ENCODE measurements around the gene CACNA1I.
A peak's percentile ranks its signal among the peaks of the same experiment; 100 is the strongest.
"Not testable (repeated sequence)": the region's sequence is repeated elsewhere in the genome, so short reads cannot be mapped to it uniquely, and the experiment has no call there.

Gene CACNA1I

DNA sequence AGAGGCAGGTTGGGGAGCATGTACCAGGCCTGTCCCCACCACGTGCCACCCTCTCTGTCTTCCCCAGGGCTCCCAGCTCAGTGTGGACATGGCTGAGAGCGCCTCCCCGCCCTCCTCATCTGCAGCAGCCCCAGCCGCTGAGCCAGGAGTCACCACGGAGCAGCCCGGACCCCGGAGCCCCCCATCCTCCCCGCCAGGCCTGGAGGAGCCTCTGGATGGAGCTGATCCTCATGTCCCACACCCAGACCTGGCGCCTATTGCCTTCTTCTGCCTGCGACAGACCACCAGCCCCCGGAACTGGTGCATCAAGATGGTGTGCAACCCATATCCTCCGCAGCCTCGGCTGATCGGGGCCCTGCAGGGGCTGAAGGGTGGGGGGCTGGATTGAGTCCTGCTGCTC is at the start of gene CACNA1I:
Gene CACNA1I, plus strand, starts transcription at position 89 of the 400 bp plus-strand sequence. Its CDS starts 0 bp downstream, at position 89.
- no peak for DNase-seq (ENCODE audit: low spot score)

GRCh38 chr22:39521106-39521885 is 49.3 kb upstream of the CACNA1I start:
- DNase-seq (ENCODE audit: low spot score), result not testable (repeated sequence)

- not testable (repeated sequence) for DNase-seq (ENCODE audit: low spot score)
These were observed 48.5 kb upstream of the CACNA1I start for GRCh38 chr22:39522091-39522490.

GRCh38 chr22:39522567-39523300 is 47.8 kb upstream of the CACNA1I start:
- peak; percentile 40 for DNase-seq (ENCODE audit: low spot score)

- DNase-seq (ENCODE audit: low spot score), result peak; percentile 25
These were observed 46.3 kb upstream of the CACNA1I start for GRCh38 chr22:39524089-39524752.

DNA sequence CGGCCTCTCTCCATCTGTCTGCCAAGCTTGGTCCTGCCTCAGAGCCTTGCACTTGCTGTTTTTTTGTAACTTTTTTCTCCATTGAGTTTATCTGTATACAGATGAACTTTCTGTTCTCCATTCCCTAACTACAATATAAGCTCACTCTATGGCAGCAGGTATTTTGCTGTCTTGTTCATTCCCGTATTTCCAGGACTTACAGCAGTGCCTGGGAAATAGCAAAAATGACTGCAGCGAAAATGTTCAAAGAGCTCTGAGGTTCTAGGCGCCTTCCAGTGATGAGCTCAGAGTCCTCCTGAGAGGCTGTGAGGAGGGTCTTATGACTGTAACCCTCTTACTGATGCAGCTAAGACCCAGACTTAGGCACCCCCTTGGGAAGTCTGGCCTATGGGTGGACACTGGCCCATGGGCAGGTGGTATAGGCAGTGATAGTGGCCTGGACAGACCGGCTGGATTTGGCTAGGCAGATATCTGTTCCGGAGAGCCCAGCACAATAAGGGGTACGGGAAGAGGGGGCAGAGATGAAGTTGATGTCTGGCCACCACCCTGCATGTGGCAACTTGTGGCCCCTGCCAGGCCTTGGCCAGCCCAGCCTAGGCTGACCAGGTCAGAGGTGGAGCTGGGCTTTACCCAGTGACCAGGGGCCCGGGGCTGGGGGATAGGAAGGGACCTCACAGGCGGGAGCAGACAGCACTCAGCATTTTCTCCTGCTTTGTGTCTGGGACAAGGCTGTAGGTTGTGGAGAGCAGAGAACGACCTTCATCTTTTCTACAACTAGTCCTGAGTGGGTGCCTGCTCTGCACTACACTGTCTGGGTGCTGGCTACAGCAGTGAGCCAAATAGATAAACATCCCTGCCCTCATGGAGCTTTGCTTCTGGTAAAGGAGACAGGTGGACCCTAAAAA is 45.5 kb upstream of the CACNA1I start:
- no peak for DNase-seq (ENCODE audit: low spot score)

GRCh38 chr22:39525658-39525975 is 44.9 kb upstream of the CACNA1I start:
- DNase-seq (ENCODE audit: low spot score), result no peak

DNA sequence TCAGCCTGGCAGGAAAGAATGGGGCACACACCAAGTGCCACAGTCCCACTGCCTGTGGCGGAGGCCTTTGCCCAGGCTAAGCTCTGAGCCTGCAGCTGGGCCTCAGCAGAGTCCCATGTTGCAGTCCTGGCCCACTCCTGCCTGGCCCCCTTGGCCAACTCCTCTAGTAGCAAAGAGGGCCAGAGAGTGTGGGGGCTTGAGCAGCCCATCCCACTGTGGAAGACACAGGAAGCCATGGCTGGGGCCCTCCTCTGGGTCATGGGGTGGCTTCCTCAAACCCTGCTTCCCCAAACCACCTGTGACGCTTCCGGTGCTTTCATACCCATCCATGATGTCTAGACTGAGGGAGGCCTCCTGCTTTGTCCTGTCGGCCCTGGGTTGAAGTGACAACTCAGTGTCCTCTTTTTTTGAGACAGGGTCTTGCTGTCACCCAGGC is 43.8 kb upstream of the CACNA1I start:
- DNase-seq (ENCODE audit: low spot score), result no peak

- no peak for DNase-seq (ENCODE audit: low spot score)
These were observed 43.0 kb upstream of the CACNA1I start for GRCh38 chr22:39527481-39527961.

GRCh38 chr22:39528080-39528661 is 42.4 kb upstream of the CACNA1I start:
- DNase-seq (ENCODE audit: low spot score), result peak; percentile 7

DNA sequence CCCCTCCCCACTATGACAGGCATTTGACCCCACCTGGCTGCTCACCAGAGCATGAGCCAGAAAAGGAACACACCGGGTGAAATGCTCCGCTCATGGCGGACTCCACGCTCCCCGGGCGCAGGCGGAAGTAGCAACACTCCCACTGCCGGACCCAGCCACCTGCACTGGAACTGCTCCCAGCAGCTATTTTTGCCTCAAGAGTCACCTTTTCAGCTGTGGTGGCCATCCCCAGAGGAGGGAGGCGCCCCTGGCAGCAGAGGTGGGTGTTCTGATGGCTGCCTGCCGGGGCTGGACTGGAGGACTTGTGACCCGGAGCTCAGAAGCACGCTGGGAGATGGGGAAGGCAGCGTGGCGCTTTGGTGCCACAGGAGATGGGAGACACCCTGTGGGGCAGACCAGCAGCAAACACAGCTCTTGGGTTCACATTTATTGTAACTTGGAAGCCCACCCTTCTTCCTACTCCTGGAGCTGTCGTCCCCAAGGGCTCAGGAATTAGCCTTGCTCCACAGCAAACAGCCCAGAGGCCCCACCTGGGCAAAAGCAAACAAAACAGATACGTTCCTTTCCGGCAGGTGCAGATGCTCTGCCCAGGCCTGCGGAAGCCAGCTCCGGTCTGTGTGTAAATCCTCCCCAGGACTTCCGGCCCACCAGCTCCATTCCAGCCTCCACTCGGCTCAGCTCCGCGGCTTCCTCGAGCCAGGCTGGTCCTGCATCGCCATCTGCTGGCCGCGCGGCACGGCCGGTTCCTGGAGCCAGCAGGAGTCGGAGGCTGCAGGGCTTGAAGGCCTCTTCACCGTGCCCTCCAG is 41.7 kb upstream of the CACNA1I start:
- peak; percentile 88 for DNase-seq (ENCODE audit: low spot score)

GRCh38 chr22:39529487-39529851 is 41.1 kb upstream of the CACNA1I start:
- no peak for DNase-seq (ENCODE audit: low spot score)

- DNase-seq (ENCODE audit: low spot score), result no peak
These were observed 40.4 kb upstream of the CACNA1I start for GRCh38 chr22:39530116-39530515.

DNA sequence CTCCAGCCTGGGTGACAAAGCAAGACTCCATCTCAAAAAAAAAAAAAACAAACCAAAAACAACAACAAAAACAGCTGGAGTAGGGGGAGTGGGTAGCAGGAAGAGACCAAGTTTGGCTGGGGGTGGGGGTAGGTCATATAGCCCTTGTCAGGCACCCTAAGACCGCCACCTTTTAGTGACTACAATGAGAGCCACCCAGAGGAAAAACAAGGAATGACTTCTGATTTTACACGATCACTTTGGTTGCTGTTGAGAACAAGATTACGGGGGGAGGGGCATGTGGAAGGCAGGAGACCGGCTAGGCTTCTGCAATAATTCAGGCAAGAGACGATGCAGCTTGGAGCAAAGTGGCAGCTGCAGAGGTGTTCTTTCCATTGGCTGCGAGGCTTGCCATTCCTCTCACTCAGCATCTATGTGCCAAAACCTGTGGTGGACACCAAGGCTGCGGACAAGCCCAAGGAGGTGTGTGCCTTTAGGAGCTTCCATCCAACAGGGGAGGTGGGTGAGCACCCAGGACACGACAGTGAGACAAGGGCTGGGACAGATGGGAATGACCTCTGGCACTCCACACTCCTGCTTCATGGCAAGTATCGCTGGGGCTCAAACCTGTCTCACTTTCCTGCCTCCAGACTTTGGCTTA is 39.7 kb upstream of the CACNA1I start:
- peak; percentile 38 for DNase-seq (ENCODE audit: low spot score)

DNA sequence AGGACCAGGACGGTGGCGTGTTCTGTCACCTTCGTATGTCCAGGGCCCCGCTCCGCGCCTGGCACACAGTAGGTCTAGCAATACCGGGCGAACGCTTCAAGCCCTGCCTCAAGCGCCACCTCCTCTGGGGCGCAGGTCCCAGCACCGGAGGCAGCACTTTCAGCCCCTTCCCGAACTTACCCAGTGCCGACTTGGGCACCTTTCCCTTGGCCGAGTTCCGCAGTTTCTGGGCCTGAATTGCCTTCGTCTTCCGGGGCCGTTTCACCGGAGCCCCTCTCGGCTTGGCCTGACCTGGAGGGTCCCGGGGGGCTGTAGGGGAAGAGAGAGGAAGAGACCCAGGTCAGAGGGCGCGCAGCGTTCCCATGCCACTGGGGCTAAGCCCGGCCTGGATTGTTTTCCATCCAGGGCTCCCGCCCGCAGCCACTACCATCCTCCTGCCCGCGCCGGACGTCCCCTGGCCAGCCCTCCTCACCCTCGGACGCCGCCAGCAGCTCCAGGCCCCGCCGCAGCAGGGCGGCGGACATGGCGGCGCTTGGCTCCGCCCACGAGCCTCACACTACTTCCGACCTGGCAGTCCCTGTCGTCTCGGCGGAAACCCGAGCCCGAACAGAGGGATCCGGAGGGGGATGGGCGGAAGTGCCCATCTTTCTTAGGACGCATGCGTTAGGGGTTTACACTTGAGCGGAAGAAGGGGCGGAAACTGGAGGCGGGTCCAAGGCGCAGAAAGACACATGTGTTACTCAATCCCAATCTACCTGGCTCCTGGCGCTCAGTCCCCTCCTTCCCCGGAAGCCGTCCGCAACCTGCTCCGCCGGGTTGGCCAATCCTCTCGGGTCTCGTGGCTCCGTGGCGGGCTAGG is 38.1 kb upstream of the CACNA1I start, which contains the start of gene RPS19BP1:
Gene RPS19BP1, minus strand, starts transcription at position 534 of the 859 bp plus-strand sequence. Its CDS starts 10 bp downstream, at position 524.
- peak; percentile 96 for DNase-seq (ENCODE audit: low spot score)

- DNase-seq (ENCODE audit: low spot score), result no peak
These were observed 36.5 kb upstream of the CACNA1I start for GRCh38 chr22:39534092-39534506.

- DNase-seq (ENCODE audit: low spot score), result peak; percentile 90
These were observed 35.8 kb upstream of the CACNA1I start for GRCh38 chr22:39534591-39535356.

GRCh38 chr22:39535357-39535725 is 35.2 kb upstream of the CACNA1I start:
- no peak for DNase-seq (ENCODE audit: low spot score)

Measured in AG20443 (cell line).